H9 (cell line): ENCODE data around the gene GH2. TPM values are rescaled to one million over a fixed set of nuclear protein-coding genes. Genes with fewer than 3 reads are reported as not detected.
"Not testable (repeated sequence)": the region's sequence is repeated elsewhere in the genome, so short reads cannot be mapped to it uniquely, and the experiment has no call there.

Source experiments
- DNase-seq: peaks from one replicate; pipeline ENCODE4 v3.0.0-alpha.2; 2017
- H2AFZ ChIP-seq: one replicate; pipeline ENCODE4 v1.6.1; 2013; ENCODE audit warnings: mild to moderate bottlenecking, low read length, control low read depth, moderate library complexity
- H2AK5ac ChIP-seq: 2 replicates; pipeline ENCODE4 v1.6.1; 2013; ENCODE audit warnings: low read length, control low read depth, mixed read lengths; ENCODE audit not compliant: insufficient read length
- H2BK120ac ChIP-seq: one replicate; pipeline ENCODE4 v1.6.1; 2013; ENCODE audit warnings: low read depth, mild to moderate bottlenecking, low read length, control low read depth, inconsistent platforms; ENCODE audit not compliant: poor library complexity, severe bottlenecking
- H2BK12ac ChIP-seq: 2 replicates; pipeline ENCODE4 v1.6.1; 2013; ENCODE audit warnings: low read length, control low read depth, mixed read lengths, low read depth; ENCODE audit not compliant: insufficient read length
- H2BK15ac ChIP-seq: 2 replicates; pipeline ENCODE4 v1.6.1; 2013; ENCODE audit warnings: low read depth, low read length, control low read depth
- H2BK20ac ChIP-seq: one replicate; pipeline ENCODE4 v1.6.1; 2013; ENCODE audit warnings: low read depth, mild to moderate bottlenecking, low read length, control low read depth, inconsistent platforms; ENCODE audit not compliant: poor library complexity, severe bottlenecking
- H2BK5ac ChIP-seq: 2 replicates; pipeline ENCODE4 v1.6.1; 2013; ENCODE audit warnings: low read length, control low read depth, mixed read lengths; ENCODE audit not compliant: insufficient read length
- H3K14ac ChIP-seq: 2 replicates; pipeline ENCODE4 v1.6.1; 2013; ENCODE audit warnings: low read length, control low read depth; ENCODE audit not compliant: insufficient read depth
- H3K18ac ChIP-seq: 2 replicates; pipeline ENCODE4 v1.6.1; 2013; ENCODE audit warnings: low read depth, mild to moderate bottlenecking, mixed read lengths, low read length, control low read depth; ENCODE audit not compliant: insufficient read length
- H3K23ac ChIP-seq: 2 replicates; pipeline ENCODE4 v1.6.1; 2013; ENCODE audit warnings: low read length, control low read depth, mixed read lengths, low read depth; ENCODE audit not compliant: insufficient read length
- H3K23me2 ChIP-seq: 2 replicates; pipeline ENCODE4 v1.6.1; 2013; ENCODE audit warnings: low read depth, mild to moderate bottlenecking, mixed read lengths, low read length, control low read depth; ENCODE audit not compliant: insufficient read length, poor library complexity, severe bottlenecking
- H3K27ac ChIP-seq: 2 replicates; pipeline ENCODE4 v1.5.1; 2013; ENCODE audit warnings: low read length, control low read depth, mixed read lengths, low read depth; ENCODE audit not compliant: insufficient read length
- H3K27me3 ChIP-seq: 2 replicates; pipeline ENCODE4 v1.6.1; 2013; ENCODE audit warnings: low read length, control low read depth, inconsistent platforms; ENCODE audit not compliant: insufficient read depth
- H3K4ac ChIP-seq: 2 replicates; pipeline ENCODE4 v1.6.1; 2013; ENCODE audit warnings: low read depth, mild to moderate bottlenecking, control low read depth, inconsistent platforms, low read length, moderate library complexity
- H3K4me1 ChIP-seq: 2 replicates; pipeline ENCODE4 v1.6.1; 2013; ENCODE audit warnings: low read length, control low read depth, inconsistent platforms; ENCODE audit not compliant: insufficient read depth
- H3K4me2 ChIP-seq: 2 replicates; pipeline ENCODE4 v1.6.1; 2013; ENCODE audit warnings: low read length, control low read depth, mixed read lengths; ENCODE audit not compliant: insufficient read length, insufficient read depth
- H3K56ac ChIP-seq: 2 replicates; pipeline ENCODE4 v1.6.1; 2013; ENCODE audit warnings: low read depth, mild to moderate bottlenecking, mixed read lengths, low read length, control low read depth; ENCODE audit not compliant: insufficient read length
- H3K79me1 ChIP-seq: 2 replicates; pipeline ENCODE4 v1.6.1; 2013; ENCODE audit warnings: low read depth, mild to moderate bottlenecking, moderate library complexity, low read length, control low read depth, inconsistent platforms; ENCODE audit not compliant: insufficient read depth, poor library complexity, severe bottlenecking
- H3K79me2 ChIP-seq: 2 replicates; pipeline ENCODE4 v1.6.1; 2013; ENCODE audit warnings: low read length, control low read depth, inconsistent platforms; ENCODE audit not compliant: insufficient read depth
- H3K9ac ChIP-seq: 2 replicates; pipeline ENCODE4 v1.6.1; 2013; ENCODE audit warnings: low read length, control low read depth, mixed read lengths; ENCODE audit not compliant: insufficient read length; ENCODE audit errors: extremely low read depth
- H3K9me3 ChIP-seq: one replicate; pipeline ENCODE4 v1.6.1; 2013; ENCODE audit warnings: low read depth, low read length, inconsistent platforms; ENCODE audit not compliant: control insufficient read depth
- H3T11ph ChIP-seq: one replicate; pipeline ENCODE4 v1.6.1; 2013; ENCODE audit warnings: mild to moderate bottlenecking, low read length, control low read depth, inconsistent platforms
- H4K20me1 ChIP-seq: one replicate; pipeline ENCODE4 v1.6.1; 2013; ENCODE audit not compliant: control insufficient read depth, insufficient read length, insufficient read depth
- H4K5ac ChIP-seq: 2 replicates; pipeline ENCODE4 v1.6.1; 2013; ENCODE audit warnings: low read depth, mild to moderate bottlenecking, mixed read lengths, low read length, control low read depth; ENCODE audit not compliant: insufficient read length
- H4K8ac ChIP-seq: replicated peaks from 2 replicates; pipeline ENCODE4 v1.6.1; 2013; ENCODE audit warnings: low read length, control low read depth, mixed read lengths, low read depth; ENCODE audit not compliant: insufficient read length
- H4K91ac ChIP-seq: 2 replicates; pipeline ENCODE4 v1.6.1; 2013; ENCODE audit warnings: low read depth, mild to moderate bottlenecking, moderate library complexity, mixed read lengths, low read length, control low read depth; ENCODE audit not compliant: insufficient read length
- H3K27ac Mint-ChIP-seq, 3 experiments: 2 replicates in 2 of 3; 3 replicates in 1 of 3; pipeline ENCODE4 v1.8.0; 2020 to 2021; ENCODE audit warnings: mixed read lengths in 3 of 3, mild to moderate bottlenecking in 1 of 3, moderate library complexity in 1 of 3
- H3K27me3 Mint-ChIP-seq: 2 replicates; pipeline ENCODE4 v1.8.0; 2021; ENCODE audit warnings: low read depth, mild to moderate bottlenecking, moderate library complexity, mixed read lengths
- H3K36me3 Mint-ChIP-seq, 3 experiments: 2 replicates in 2 of 3; 3 replicates in 1 of 3; pipeline ENCODE4 v1.8.0; 2020 to 2021; ENCODE audit warnings: low read depth in 3 of 3, mixed read lengths in 3 of 3; ENCODE audit not compliant: insufficient read depth in 1 of 3
- H3K4me1 Mint-ChIP-seq, 2 experiments: 2 replicates each; pipeline ENCODE4 v1.8.0; 2020; ENCODE audit warnings: mixed read lengths in 2 of 2
- H3K4me3 Mint-ChIP-seq, 2 experiments: 2 replicates in 1 of 2; 3 replicates in 1 of 2; pipeline ENCODE4 v1.8.0; 2020 to 2021; ENCODE audit warnings: mild to moderate bottlenecking in 2 of 2, mixed read lengths in 2 of 2, moderate library complexity in 1 of 2
- H3K9me3 Mint-ChIP-seq, 2 experiments: 2 replicates in 1 of 2; 3 replicates in 1 of 2; pipeline ENCODE4 v1.8.0; 2020; ENCODE audit warnings: mild to moderate bottlenecking in 2 of 2, mixed read lengths in 2 of 2, moderate library complexity in 1 of 2
- WGBS: extraction: QIAGEN DNeasy Blood & Tissue Kit; methylation state at CpG from one replicate; pipeline ENCODE4 v1.1.7; 2013; ENCODE audit warnings: missing lambda C conversion rate, low lambda C conversion rate, mixed read lengths; ENCODE audit not compliant: insufficient read length; ENCODE audit errors: extremely low coverage; 5-methylcytosine and 5-hydroxymethylcytosine counted together
- total RNA-seq: library from RNA; stranded (reverse); gene quantifications from 2 replicates; pipeline ENCODE4 v1.2.1, GENCODE V29; 2021

GH2 gene
- total RNA-seq, 1 experiment from 2014 or later: 0.77 TPM

DNA sequence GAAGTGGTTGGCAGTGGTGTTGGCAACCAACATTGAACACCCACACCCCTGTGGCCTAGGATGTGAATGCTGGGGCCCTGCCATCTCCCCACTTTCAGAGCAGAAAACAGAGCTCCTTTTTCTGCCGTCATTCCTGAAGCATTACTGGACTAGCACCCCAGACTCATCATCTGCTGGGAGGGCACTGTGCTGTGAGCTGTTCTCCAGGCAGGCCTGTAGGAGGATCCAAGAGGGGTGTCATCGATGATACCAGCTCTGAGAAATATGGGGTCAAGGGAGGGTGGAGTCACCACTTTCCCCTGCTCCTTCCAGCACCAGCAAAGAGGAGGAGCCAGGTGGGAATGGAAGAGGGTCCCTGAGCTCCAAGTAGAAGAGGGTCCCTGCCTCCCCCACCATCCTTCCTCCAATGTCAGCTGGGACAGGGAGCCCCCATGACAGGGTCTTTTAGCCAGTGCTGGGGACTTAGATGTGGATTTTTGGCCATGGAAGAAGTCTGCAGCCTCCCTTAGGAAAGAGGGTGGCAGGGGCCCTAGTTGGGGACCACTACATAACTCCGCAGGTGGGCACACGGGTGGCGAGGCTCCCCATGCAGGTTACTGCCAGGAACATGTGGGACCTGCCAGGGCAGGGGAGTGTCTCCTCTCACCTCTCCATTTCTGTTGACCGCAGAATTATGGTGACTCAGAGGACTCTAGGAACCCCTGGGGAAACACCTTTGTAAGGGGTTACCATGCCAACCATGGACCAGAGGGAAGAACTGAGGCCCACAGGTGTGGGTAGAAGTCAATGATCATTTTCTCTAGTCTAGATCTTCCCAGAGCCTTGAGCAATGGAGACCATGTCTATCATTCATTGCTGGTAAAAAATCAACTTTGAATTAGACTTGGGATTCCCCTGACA lies 17.4 kb upstream of the GH2 start:
- not testable (repeated sequence) for H3K18ac ChIP-seq, H4K20me1 ChIP-seq, H3K79me2 ChIP-seq, H3K36me3 Mint-ChIP-seq, H2AFZ ChIP-seq, H3K9me3 ChIP-seq, H3K9me3 Mint-ChIP-seq, H3K27ac ChIP-seq, H4K5ac ChIP-seq, H2BK5ac ChIP-seq, H4K8ac ChIP-seq, H3K4me1 ChIP-seq, H3K27me3 ChIP-seq, H3T11ph ChIP-seq, H3K4me1 Mint-ChIP-seq, H2BK20ac ChIP-seq, H3K4me2 ChIP-seq, H3K4ac ChIP-seq, H3K14ac ChIP-seq, H3K9ac ChIP-seq, H2BK15ac ChIP-seq, H2BK120ac ChIP-seq, H3K79me1 ChIP-seq, H3K27ac Mint-ChIP-seq, H3K23ac ChIP-seq, H4K91ac ChIP-seq, H3K4me3 Mint-ChIP-seq, H2BK12ac ChIP-seq, DNase-seq, H3K56ac ChIP-seq, H3K23me2 ChIP-seq, H2AK5ac ChIP-seq
- peaks cover 13% of the 10 kb centered on the region for H3K27me3 Mint-ChIP-seq
- no CpG with 5 or more reads among the region's 6 CpGs for WGBS

DNA sequence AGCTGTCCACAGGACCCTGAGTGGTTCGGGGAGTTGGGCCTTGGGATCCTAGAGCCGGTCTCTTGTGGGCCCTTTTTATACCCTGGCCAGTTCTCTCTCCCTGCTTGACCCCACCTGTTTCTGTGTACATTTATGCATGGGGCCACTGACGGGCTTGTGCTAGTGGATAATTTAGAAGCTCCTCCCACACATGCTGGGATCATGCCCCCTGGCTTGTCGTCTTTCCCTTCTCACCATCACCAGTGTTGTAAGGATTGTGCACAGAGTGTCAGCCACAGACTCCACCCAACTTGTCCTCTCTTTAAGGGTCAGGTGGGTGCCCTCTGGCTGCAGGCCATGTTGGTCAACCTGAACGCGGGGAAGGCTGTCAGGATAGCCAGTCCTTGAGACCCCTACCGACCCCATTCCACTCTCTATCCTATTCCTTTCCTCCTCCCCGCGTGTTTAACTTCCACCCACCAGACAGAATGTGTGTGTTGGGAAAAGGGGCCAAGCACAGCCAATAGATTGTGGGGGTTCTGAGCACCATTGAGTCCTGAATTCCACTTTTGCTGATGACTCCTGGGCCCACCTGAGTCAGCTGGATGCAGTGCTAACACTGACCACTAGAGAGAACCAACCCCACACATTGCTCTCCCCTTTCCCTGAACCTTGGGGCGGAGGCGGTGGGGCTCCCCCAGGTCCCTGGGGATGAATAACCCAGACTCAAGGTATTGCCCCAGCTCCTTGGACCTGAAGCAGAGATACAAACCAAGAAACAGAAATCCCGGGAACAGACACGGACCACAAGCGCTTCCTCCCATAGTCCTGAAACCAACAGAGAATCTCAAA lies 15.0 kb upstream of the GH2 start, which contains the start of gene CSH1:
Gene CSH1 (minus strand): TSS at position 51 of the 831 bp plus-strand sequence. CDS start 63 bp downstream, outside the sequence.
- H3K23ac ChIP-seq, H3K14ac ChIP-seq, H3K27me3 ChIP-seq, H3K4me1 Mint-ChIP-seq, H3K9me3 ChIP-seq, H2BK15ac ChIP-seq, H2AK5ac ChIP-seq, H3K4me1 ChIP-seq, H2BK120ac ChIP-seq, H3K56ac ChIP-seq, H3K79me2 ChIP-seq, H3K27ac ChIP-seq, H2BK12ac ChIP-seq, H4K91ac ChIP-seq, H3K4me3 Mint-ChIP-seq, H4K8ac ChIP-seq, H3K79me1 ChIP-seq, H2BK5ac ChIP-seq, H3K23me2 ChIP-seq, H4K5ac ChIP-seq, H3K4me2 ChIP-seq, H2BK20ac ChIP-seq, H2AFZ ChIP-seq, H3K18ac ChIP-seq, H3K4ac ChIP-seq, DNase-seq, H4K20me1 ChIP-seq, H3K9ac ChIP-seq, H3K27ac Mint-ChIP-seq, H3K9me3 Mint-ChIP-seq, H3T11ph ChIP-seq, H3K36me3 Mint-ChIP-seq, H3K27me3 Mint-ChIP-seq: not testable (repeated sequence)
- WGBS: no CpG with 5 or more reads among the region's 14 CpGs
